NCI-H2107 treated with DMSO at 0.1 percent for 48 hours (cell line): Measurements from ENCODE around the gene BLVRA.
A peak's percentile ranks its signal among the peaks of the same experiment; 100 is the strongest.
"Not testable (repeated sequence)": the region's sequence is repeated elsewhere in the genome, so short reads cannot be mapped to it uniquely, and the experiment has no call there.

Source experiments
- DNase-seq: peaks from one replicate; lab custom pipeline; 2025; ENCODE audit not compliant: unreplicated experiment; lab: John Stamatoyannopoulos, UW

Gene BLVRA, protein sequence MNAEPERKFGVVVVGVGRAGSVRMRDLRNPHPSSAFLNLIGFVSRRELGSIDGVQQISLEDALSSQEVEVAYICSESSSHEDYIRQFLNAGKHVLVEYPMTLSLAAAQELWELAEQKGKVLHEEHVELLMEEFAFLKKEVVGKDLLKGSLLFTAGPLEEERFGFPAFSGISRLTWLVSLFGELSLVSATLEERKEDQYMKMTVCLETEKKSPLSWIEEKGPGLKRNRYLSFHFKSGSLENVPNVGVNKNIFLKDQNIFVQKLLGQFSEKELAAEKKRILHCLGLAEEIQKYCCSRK

DNA sequence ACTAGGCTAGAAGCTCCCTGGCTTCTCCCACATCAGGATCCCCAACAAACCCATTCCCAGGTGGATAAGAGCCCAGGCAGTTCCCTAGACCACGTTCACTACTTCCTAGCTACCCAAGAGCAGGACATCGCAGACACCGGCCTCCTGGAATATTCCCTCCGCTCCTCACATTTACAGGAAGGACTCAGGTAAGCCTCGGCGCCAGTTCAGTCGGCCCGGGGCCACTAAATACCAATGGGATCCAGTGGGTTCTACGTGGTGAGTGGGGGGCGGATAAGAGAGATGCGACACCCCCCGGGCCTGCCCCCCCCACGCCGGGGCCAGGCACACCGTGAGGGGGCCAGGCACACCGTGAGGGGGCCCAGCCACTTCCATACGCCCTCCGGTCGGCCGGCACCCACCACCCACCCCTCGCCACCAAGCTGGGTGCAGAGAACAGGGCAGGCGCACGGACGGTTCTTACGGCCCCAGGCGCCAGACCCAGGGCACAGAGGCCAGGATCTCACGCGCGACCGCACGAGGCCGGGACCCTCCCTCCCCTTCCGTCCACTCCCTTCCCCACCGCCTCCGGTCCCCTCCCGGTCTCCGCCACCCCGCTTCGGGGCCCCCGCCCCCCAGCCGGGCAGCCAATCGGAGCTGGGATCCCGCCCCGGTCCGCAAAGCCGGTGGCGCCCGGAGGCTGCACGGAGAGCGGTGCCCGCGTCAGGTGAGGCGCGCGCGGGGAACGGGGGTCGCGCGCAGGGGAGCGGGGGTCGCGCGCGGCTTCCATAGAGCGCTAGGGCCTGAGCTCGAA is at the start of gene BLVRA:
Gene BLVRA, plus strand, starts transcription at position 652 of the 793 bp plus-strand sequence. CDS start 12,479 bp downstream, outside the sequence.
- DNase-seq: no peak

DNA sequence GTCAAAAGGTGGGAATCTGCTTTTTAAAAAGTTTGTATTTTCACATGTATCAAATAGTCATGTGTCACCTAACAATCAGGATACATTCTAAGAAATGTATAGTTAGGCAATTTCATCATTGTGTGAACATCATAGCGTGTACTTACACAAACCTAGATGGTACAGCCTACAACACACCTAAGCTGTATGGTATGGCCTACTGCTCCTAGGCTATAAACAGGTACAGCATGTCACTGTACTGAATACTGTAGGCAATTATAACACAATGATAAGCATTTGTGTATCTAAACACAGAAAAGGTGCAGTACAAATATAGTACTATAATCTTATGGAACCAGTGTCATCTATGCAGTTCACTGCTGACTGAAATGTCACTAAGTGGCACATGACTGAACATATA is 47.0 kb upstream of the BLVRA start:
- DNase-seq: no peak

DNA sequence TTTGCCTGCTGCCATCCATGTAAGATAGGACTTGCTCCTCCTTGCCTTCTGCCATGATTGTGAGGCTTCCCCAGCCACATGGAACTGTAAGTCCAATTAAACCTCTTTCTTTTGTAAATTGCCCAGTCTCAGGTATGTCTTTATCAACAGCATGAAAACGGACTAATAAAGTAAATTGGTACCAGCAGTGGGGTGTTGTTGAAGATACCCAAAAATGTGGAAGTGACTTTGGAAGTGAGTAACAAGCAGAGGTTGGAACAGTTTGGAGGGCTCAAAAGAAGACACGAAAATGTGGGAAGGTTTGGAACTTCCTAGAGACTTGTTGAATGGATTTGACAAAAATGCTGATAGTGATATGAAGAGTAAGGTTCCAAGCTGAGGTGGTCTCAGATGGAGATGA is 42.5 kb upstream of the BLVRA start:
- DNase-seq: not testable (repeated sequence)

DNA sequence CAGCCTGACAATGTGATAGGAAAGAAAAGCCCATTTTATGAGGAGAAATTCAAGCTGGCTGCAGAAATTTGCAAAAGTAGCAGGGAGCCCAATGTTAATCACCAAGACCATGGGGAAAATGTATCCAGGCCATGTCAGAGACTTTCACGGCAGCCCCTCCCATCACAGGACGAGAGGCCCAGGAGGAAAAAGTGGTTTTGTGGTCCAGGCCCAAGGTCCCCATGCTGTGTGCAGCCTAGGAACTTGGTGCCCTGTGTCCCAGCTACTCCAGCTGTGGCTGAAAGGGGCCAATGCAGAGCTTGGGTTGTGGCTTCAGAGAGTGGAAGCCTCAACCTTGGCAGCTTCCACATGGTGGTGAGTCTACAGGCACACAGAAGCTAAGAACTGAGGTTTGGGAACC is 41.9 kb upstream of the BLVRA start:
- no peak for DNase-seq

DNA sequence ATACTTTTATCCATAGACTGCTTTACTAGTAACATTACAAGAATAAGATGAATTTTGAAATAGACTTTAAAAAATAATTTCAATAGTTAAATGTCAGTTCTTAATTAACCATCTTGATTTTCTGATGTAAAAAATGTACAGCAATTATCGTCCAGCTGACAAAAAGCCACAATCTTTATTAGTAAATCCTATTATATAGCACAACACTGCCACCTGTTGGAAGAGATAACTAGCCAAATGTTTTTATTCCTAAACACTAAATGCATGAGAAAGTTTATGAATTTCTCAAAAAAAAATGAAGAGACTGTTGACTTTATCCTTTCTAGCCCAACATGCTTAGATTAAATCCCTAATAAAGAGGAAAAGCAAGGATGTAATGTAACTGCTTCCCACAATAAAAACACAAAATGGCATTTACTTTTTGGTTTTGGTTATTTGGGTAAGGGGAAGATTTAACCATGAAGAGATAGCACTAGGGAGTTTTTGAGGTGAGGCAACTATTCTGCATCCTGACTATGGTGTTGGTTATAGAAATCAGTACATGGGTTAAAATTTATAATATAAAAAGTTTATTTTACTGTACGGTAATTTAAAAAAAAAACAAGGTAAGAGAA is 37.2 kb upstream of the BLVRA start:
- DNase-seq: peak; percentile 26

DNA sequence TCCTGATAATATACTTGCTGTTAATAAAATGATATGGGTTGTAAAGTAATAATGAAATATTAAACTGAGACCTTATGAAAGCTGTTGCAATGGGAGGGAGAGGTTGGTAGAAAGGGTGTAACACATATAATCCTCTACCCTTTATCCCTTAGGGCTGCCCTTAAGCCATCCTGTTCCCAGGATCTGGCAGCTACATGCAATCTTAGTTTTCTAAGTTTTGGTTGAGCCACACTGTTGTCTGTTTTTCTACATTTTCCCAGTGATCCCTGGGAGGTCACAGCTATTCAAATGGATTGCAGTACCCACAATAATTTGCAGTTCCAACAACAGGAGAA is 35.5 kb upstream of the BLVRA start:
- DNase-seq: no peak

DNA sequence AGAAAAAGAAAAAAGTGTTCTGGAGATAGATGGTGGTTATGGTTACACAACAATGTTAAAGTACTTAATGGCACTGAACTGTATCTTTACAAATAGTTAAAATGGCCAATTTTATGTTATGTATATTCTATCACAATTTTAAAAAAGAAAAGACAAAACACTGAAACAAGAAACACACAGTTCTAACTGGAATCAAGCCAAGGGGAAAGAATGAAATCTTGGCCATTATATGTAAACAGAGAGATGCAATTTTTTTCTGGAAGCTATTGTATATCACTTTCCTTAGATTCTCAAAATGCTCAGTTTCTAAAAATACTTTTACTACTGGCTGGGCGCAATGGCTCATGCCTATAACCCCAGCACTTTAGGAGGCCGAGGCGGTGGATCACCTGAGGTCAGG is 33.2 kb upstream of the BLVRA start:
- no peak for DNase-seq

DNA sequence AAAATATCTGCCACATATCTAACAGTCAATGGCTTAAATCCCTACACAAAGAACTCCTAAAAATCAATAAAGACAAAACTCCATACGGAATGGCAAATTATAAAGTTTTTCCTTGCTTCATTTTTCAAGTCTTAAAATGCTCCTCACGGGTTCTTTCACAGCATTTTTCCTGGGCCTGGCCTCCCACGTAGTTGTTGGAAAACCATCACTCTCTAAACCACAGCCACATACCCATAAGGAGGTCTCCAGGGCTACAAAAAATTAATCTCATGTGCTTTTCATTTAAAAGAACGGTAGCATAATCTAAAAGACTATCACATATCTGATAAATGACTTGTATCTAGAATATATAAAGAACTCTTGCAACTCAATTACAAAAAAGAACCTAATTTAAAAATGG is 32.0 kb upstream of the BLVRA start:
- no peak for DNase-seq

DNA sequence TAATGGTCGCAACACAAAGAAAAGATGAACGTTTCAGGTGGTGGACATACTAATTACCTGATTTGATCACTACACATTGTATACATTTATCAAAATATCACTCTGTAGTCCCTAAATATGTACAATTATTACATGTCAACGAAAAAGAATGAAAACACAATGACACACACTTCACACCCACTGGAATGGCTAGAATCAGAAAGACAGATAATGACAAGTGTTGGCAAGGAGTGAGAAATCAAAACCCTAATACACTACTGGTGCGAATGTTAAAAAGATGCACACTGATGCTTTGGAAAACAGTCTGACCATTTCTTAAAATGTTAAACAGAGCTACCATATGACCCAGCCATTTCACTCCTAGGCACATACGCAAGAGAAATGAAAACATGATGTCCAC is 31.5 kb upstream of the BLVRA start:
- DNase-seq: no peak

DNA sequence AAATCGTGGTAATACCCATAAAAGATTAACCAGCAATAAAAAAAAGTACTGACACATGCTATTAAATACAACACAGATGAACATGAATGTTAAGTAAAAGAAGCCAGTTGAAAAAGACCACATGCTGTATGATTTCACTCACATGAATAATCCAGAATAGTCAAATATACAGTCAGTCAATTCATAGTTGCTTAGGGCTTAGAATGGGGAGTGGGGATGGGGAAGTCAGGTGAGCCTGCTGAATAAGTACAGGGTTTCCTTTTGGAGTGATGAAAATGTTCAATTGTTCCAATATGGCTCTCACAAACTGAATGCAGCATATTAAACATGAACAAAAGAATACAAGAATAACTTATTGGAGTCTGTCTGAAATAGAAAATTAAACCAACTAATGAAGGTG is 31.0 kb upstream of the BLVRA start:
- DNase-seq: no peak

DNA sequence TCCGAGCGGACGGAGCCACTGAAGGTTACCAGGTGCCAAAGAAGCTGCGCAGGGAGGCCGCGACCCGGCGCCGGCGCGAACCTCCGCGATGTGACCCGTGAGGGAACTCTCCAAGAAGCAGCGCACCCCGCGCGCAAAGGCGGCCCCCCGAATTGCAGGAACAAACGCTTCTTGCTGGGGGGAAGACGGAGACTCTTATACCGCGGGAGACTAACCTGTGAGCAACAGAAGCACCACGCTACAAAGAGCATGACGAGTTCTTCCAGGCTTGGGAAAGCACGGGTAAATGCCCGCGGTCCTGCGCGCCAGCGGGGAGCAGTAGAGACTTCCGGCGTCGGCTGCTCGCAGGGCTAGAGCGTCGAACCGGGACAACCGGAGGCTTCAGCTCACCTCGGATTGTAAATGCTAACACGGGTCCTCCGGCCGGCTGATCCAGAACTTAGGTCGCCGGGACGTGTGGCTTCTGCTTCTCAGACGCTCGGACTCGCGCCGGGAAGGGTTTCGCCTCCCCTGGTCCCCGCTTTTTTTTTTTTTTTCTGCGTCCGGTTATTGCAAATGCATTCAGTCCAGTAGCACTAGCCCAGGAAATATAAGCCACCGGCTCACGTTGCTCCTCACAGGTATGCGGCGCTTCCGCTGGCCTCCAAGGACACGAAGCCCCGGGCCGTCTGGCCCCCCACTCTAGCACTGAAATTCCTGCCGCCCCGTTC is 29.1 kb upstream of the BLVRA start, which contains the start of gene COA1:
Gene COA1, minus strand, starts transcription at position 310 of the 710 bp plus-strand sequence. CDS start 80,909 bp downstream, outside the sequence.
- DNase-seq: peak; percentile 83

DNA sequence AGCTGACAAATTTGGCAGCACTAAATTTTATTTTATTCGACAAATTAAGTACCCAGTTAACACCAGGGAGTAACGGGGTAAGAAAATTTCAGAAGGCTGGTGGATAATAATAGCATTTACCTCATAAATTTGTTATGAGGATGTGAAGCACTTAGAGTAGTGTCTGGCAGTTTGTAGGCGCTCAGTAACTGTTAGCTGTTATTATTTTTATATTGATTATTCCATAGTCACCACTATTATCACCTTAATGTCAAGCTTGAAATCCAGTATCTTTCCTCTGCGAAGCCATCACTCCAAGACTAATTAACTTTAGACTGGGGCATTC is 28.6 kb upstream of the BLVRA start:
- DNase-seq: no peak

DNA sequence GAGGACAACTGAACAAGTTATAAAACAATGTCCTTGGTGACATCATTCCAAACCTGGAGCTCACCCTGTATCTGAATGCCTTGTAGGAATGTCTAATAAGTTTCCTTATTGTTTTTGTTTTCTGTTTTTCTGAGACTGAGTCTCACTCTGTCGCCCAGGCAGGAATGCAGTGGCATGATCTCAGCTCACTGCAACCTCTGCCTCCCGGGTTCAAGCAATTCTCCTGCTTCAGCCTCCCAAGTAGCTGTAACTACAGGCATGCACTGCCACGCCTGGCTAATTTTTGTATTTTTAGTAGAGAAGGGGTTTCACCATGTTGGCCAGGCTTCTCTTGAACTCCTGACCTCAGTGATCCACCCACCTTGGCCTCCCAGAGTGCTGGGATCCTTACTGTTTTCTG is 27.0 kb upstream of the BLVRA start:
- not testable (repeated sequence) for DNase-seq

DNA sequence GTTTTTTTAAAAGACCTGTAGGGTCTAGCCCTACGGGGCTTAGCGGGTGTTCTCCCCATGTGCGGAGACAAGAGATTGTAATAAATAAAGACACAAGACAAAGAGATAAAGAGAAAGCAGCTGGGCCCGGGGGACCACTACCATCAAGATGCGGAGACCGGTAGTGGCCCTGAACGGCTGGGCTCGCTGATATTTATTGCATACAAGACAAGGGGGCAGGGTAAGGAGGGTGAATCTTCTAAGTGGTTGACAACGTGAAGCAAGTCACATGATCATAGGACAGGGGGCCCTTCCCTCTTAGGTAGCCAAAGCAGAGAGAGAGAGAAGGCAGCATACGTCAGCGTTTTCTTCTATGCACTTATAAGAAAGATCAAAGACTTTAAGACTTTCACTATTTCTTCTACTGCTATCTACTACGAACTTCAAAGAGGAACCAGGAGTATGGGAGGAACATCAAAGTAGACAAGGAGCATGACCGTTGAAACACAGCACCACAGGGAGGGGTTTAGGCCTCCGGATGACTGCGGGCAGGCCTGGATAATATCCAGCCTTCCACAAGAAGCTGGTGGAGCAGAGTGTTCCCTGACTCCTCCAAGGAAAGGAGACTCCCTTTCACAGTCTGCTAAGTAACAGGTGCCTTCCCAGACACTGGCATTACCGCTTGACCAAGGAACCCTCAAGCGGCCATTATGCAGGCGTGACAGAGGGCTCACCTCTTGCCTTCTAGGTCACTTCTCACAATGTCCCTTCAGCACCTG is 23.7 kb upstream of the BLVRA start:
- not testable (repeated sequence) for DNase-seq

DNA sequence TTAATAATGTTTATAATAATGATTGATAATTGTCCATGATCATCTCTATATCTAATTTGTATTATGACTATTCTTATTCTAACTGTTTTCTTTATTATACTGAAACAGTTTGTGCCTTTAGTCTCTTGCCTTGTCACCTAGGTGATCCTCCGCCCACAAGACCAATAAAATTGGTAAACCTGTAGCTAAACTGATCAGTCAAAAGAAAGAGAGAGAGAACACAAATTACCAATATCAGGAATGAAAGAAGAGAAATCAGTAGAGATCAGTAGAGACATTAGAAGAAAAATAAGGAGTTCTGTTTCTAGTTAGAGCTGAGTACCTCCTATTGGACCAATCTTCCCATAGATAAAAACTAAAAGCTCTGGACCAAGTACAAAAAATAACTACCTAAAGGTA is 23.1 kb upstream of the BLVRA start:
- no peak for DNase-seq

DNA sequence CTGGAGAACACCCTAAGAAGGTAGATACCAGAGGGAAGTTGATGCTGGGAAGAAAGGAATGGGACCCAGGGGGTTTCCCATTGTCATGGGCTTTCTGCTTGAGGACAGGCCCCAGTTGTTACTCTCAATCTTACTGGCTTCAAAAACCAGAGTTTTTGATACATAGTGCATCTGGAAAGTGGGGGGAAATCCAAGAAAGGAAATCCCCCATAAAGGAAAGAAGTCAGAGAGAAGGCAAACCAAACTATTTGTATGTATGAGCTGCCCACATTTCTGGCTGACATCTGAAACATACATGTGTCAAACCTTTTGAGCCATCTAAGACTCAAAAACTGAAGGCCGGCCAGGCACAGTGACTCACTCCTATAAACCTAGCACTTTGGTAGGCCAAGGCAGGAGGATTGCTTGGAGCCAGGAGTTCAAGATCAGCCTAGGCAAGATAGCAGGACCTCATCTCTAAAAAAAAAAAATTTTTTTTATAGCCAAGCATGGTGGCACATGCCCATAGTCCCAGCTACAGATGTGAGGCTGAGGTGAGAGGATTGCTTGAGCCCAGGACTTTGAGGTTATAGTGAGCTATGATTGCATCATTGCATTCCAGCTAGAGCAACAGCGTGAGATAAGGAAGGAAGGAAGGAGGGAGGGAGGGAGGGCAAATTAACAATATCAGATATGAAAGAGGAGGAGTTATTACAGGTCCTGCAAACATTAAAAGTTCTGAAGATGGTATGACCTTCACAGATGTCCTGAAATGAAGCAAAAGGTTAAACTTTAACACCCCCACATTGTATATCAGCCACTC is 22.5 kb upstream of the BLVRA start:
- DNase-seq: no peak

DNA sequence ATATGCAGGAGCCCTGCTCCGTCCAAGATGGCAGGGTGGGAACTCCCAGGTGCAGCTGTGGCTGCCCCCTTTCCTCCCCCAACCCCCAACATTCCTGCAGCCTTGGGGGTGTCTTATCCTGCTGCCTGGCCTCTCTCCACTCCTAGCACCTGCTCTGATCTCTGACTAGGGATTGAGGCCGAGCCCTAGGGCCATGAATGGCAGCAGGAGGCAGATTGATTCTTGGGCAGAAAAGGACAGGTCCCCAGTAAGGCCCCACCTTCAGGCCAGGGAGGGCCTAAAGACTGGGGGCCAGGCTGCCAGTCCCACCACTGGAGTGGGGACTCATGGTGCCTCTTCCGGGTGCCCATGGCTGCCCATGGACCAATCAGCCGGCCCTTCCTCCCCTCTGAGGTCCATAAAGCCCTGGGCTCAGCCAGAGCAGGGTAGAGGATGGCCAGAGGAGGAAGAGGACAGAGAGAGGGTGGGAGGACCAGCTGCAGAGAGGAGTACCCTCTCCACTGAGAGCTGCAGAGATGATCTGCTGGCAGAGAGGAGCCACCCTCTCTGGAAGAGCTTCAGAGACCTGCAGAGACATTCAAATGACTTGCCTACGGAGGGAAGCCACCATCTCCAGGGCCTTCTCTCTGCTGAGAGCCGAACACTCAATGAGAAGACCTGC is 20.9 kb upstream of the BLVRA start:
- no peak for DNase-seq

DNA sequence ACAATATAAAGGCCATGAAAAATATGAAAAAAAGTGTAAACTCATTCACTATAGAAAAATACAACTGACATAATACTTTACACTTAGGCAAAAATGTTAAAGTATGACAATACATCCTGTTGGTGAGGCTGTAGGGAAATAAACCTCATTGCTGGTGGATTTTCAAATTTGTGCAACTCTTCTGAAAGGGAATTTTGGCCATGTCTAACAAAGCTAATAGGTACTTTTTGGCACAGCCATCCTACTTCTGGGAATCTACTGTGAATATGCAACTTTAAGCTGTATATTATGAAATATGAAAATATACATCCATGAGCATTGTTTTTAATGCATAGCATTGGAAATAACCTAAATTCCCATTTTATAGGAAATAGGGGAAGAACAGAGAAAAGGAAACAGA is 15.8 kb upstream of the BLVRA start:
- DNase-seq: no peak

DNA sequence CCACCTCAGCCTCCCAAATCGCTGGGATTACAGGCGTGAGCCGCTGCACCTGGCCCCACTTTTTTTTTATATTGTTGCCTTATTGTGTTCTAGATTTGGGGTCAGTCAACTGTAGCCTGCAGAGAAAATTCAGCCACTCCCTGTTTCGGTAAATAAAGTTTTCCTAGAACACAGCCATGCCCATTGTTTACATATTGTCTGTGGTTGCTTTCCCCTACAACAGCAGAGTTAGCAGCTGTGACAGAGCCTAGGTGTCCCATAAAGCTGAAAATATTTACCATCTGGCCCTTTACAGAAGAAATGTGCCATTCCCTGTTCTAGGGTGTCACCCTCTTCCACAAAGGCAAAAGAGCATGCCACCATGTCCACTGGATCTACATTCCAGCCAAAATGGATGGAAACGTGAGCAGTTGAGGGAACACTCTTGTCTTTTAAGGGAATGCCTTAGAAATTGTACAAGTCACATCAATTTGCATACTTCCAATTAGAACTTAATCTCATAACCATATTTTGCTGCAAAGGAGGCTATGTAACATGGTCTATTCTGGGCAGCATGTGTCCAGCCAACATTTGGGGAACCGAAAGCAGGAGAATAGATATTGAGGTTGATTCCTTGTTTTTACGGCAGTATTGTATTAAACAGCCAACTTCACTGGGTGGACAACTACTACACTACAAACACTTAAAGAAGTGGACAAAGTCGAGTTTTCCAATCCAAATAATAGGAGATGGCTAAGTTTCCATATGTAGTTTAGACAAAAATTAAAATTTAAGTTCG is 11.0 kb upstream of the BLVRA start:
- DNase-seq: peak; percentile 43
